ENCODE measurements around the gene ACIN1. TPM values are rescaled to one million over a fixed set of nuclear protein-coding genes. Genes with fewer than 3 reads are reported as not detected.

ACIN1 gene
- total and polyA plus RNA-seq, 9 of the 15 experiments (the other 6 are each of a cell fraction or from before 2014, with no cell fraction given) = 5.0 to 196 (median 129) TPM

DNA sequence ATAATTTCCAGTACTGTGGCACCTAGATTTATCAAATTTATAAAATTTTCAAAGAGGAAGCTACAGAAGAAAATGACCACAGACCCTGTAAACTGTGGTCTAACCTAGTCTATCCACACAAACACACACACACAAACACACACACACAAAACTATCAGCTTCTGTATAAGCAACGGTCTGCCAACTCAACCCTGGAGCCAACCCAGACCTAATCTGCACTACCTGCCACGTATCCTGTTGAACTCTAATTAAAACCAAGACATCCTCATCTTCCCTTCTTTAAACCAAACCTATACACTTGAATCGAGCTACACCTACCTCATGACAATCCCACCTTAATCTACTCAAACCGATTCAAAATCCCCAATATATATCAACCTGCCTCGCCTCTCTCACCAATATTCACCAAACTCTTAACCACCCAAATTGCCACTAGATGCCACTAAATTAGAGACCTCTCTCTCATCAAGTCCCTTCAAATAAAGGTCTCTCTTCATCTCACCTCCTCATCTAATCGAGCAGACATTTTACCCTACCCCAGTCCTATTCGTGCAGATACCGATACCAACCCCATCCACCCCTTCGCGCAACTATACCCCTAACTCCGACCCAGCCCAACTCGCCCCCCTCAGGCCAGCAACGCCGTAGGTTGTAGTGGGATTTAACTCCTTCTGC is 808 bp downstream of the ACIN1 start:
- Histone ChIP-seq H3K27ac (ENCODE audit: extremely low read depth, low read depth, low read length) (peak overlapping the region; percentile 98), H3K4me2 (ENCODE audit: insufficient read depth, low read length) (peak overlapping the region; percentile 90), H3K79me2 (ENCODE audit: control insufficient read depth, insufficient read depth, low read length) (peaks cover 87% of the 10 kb centered on the region), H2AFZ (ENCODE audit: low read depth, low read length) (peak overlapping the region; percentile 100), H3K27me3 (ENCODE audit: control insufficient read depth in 2 of 2, insufficient read depth in 2 of 2, low read length in 2 of 2) (no peaks in the 10 kb centered on the region), H3K36me3 (ENCODE audit: control insufficient read depth, insufficient read depth, low read length) (peaks cover 68% of the 10 kb centered on the region), H3K4me3 (peak overlapping the region; percentile 83), H3K4me1 (replicated peaks in 1 of 2; ENCODE audit: control insufficient read depth in 2 of 2, insufficient read depth in 2 of 2, low read length in 2 of 2) (peaks cover 8 to 29% of the 10 kb centered on the region in 2 experiments; a peak in 4 of 5 replicates), H4K20me1 (replicated peaks; ENCODE audit: control insufficient read depth, insufficient read depth, low read length) (peaks cover 16% of the 10 kb centered on the region), H3K9me3 (replicated peaks; ENCODE audit: control insufficient read depth, insufficient read depth, low read depth, low read length) (no peaks in the 10 kb centered on the region), H3K9me1 (ENCODE audit: control insufficient read depth, insufficient read depth, low read length) (no peaks in the 10 kb centered on the region), H3K9ac (ENCODE audit: insufficient read depth in 1 of 2, low read depth in 2 of 2, low read length in 2 of 2) (peak overlapping the region; percentile 98 to 100)
- intact Hi-C loops (cut with micrococcal nuclease) (loop anchor here (2.0 kb wide), 1 partner anchor 15 kb away; no protein-coding TSS in a partner anchor), in situ Hi-C loops (cut with MboI) (no loop called here)
- FAIRE-seq (peak; percentile 6), ATAC-seq (no peak), DNase-seq (ENCODE audit: extremely low read depth in 1 of 4, low spot score in 3 of 4) (no peak)
- ChIA-PET POLR2A (interaction anchor here (0.6 to 3.0 kb wide), 29 partner anchors 8 to 1046 kb away, joined by 3 to 34 read pairs (median 4); partner anchors contain the start of genes CIROP, HOMEZ, PABPN1 and PPP1R3E), CTCF (ENCODE audit: low intra/inter-chr PET ratio) (interaction anchor here (1.3 kb wide), 1 partner anchor 17 kb away, joined by 5 read pairs; no protein-coding TSS in a partner anchor)
- WGBS (ENCODE audit: insufficient coverage, low coverage, missing lambda C conversion rate) = 1% methylated on average over 14 of the region's 14 CpGs
- no TSS peak for BruUV-seq (replicated peaks)
- TF ChIP-seq NR4A1 (CRISPR knock-in tag; IDR thresholded peaks at IDR 0.05) (no peak), NR4A1 (tag; IDR thresholded peaks at IDR 0.05) (no peak), YY1 (IDR thresholded peaks at IDR 0.05; ENCODE audit: borderline replicate concordance in 1 of 3, control insufficient read depth in 1 of 3, extremely low read depth in 1 of 3, insufficient read depth in 3 of 3, insufficient read length in 1 of 3, insufficient replicate concordance in 2 of 3, low read depth in 1 of 3, low read length in 2 of 3) (no peak), ARID2 (IDR thresholded peaks at IDR 0.05) (peak; percentile 85), PHB2 (IDR thresholded peaks at IDR 0.05; ENCODE audit: low read depth) (no peak; the same call in 1 of the 2 replicates), NCOA1 (IDR thresholded peaks at IDR 0.05; ENCODE audit: low read depth) (peak; percentile 32; the same call in 1 of the 2 replicates), ZFP1 (CRISPR knock-in tag; IDR thresholded peaks at IDR 0.05) (no peak), ARID1B (IDR thresholded peaks at IDR 0.05) (peak; percentile 51), FOXK2 (conservative IDR thresholded peaks at IDR 0.05 in 1 of 2, IDR thresholded peaks at IDR 0.05 in 1 of 2; ENCODE audit: low read depth in 2 of 2) (peak in 1 of 2 experiments; percentile 56; a peak in 2 of 4 replicates)
- TF ChIP-seq, protein P1, sequence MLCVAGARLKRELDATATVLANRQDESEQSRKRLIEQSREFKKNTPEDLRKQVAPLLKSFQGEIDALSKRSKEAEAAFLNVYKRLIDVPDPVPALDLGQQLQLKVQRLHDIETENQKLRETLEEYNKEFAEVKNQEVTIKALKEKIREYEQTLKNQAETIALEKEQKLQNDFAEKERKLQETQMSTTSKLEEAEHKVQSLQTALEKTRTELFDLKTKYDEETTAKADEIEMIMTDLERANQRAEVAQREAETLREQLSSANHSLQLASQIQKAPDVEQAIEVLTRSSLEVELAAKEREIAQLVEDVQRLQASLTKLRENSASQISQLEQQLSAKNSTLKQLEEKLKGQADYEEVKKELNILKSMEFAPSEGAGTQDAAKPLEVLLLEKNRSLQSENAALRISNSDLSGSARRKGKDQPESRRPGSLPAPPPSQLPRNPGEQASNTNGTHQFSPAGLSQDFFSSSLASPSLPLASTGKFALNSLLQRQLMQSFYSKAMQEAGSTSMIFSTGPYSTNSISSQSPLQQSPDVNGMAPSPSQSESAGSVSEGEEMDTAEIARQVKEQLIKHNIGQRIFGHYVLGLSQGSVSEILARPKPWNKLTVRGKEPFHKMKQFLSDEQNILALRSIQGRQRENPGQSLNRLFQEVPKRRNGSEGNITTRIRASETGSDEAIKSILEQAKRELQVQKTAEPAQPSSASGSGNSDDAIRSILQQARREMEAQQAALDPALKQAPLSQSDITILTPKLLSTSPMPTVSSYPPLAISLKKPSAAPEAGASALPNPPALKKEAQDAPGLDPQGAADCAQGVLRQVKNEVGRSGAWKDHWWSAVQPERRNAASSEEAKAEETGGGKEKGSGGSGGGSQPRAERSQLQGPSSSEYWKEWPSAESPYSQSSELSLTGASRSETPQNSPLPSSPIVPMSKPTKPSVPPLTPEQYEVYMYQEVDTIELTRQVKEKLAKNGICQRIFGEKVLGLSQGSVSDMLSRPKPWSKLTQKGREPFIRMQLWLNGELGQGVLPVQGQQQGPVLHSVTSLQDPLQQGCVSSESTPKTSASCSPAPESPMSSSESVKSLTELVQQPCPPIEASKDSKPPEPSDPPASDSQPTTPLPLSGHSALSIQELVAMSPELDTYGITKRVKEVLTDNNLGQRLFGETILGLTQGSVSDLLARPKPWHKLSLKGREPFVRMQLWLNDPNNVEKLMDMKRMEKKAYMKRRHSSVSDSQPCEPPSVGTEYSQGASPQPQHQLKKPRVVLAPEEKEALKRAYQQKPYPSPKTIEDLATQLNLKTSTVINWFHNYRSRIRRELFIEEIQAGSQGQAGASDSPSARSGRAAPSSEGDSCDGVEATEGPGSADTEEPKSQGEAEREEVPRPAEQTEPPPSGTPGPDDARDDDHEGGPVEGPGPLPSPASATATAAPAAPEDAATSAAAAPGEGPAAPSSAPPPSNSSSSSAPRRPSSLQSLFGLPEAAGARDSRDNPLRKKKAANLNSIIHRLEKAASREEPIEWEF (CRISPR knock-in tag; IDR thresholded peaks at IDR 0.05) = no peak
- TF ChIP-seq, protein P2, sequence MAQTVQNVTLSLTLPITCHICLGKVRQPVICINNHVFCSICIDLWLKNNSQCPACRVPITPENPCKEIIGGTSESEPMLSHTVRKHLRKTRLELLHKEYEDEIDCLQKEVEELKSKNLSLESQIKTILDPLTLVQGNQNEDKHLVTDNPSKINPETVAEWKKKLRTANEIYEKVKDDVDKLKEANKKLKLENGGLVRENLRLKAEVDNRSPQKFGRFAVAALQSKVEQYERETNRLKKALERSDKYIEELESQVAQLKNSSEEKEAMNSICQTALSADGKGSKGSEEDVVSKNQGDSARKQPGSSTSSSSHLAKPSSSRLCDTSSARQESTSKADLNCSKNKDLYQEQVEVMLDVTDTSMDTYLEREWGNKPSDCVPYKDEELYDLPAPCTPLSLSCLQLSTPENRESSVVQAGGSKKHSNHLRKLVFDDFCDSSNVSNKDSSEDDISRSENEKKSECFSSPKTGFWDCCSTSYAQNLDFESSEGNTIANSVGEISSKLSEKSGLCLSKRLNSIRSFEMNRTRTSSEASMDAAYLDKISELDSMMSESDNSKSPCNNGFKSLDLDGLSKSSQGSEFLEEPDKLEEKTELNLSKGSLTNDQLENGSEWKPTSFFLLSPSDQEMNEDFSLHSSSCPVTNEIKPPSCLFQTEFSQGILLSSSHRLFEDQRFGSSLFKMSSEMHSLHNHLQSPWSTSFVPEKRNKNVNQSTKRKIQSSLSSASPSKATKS (CRISPR knock-in tag; IDR thresholded peaks at IDR 0.05) = no peak
- TF ChIP-seq, protein P3, sequence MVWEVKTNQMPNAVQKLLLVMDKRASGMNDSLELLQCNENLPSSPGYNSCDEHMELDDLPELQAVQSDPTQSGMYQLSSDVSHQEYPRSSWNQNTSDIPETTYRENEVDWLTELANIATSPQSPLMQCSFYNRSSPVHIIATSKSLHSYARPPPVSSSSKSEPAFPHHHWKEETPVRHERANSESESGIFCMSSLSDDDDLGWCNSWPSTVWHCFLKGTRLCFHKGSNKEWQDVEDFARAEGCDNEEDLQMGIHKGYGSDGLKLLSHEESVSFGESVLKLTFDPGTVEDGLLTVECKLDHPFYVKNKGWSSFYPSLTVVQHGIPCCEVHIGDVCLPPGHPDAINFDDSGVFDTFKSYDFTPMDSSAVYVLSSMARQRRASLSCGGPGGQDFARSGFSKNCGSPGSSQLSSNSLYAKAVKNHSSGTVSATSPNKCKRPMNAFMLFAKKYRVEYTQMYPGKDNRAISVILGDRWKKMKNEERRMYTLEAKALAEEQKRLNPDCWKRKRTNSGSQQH (CRISPR knock-in tag; IDR thresholded peaks at IDR 0.05) = 0 out of 2 replicates have a peak, but pooled peaks have one; percentile 4

Data from K562 (cell line).